Measurements from ENCODE around the gene SHROOM3. TPM values are rescaled to one million over a fixed set of nuclear protein-coding genes. Genes with fewer than 3 reads are reported as not detected.
A peak's percentile ranks its signal among the peaks of the same experiment; 100 is the strongest.

Gene SHROOM3
- total RNA-seq, 2 donors from 2014 or later: 18.1 to 21.8 TPM

DNA sequence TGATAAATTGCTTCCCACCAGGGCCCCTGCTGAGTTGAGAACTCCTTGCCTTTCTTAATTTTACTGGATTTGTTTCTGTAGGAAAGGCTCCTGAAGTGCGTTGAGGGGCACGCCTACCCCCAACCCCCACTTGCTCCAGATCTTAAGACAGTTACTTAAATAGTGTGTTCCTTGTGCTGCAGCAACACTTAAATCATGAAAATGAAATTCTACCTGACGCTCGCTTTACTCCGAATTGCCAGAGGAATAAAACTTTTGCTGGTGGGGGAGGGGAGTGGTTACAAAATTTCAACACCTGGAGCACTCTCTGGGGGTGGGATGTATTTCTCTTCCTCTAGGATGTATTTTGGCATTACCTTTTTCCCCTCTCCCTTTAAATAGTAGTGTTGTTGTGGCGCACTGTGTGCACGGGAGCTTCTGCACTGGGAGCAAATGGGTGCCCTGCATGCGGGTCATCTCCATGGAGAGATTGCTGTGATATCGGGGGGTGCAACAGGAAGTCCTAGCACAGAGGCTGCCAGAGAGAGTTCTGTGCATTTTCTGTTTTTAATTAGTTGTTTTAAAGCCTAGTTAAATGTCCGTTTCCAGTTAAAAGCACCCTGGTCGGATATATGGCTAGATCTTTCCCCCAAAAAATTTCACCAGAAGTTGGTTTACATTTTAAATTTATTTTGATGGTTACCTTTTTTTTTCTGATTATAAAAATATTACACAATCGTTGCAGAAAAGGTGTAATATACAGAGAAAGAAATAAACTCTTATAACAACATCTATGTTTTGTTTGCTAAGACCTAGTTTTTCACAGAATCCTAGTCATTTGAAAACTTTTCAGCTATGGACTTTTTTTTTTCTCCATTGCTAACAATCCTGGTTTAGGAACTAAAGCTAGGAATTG is 255.2 kb downstream of the SHROOM3 start:
- TF ChIP-seq, protein P1, sequence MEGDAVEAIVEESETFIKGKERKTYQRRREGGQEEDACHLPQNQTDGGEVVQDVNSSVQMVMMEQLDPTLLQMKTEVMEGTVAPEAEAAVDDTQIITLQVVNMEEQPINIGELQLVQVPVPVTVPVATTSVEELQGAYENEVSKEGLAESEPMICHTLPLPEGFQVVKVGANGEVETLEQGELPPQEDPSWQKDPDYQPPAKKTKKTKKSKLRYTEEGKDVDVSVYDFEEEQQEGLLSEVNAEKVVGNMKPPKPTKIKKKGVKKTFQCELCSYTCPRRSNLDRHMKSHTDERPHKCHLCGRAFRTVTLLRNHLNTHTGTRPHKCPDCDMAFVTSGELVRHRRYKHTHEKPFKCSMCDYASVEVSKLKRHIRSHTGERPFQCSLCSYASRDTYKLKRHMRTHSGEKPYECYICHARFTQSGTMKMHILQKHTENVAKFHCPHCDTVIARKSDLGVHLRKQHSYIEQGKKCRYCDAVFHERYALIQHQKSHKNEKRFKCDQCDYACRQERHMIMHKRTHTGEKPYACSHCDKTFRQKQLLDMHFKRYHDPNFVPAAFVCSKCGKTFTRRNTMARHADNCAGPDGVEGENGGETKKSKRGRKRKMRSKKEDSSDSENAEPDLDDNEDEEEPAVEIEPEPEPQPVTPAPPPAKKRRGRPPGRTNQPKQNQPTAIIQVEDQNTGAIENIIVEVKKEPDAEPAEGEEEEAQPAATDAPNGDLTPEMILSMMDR (conservative IDR thresholded peaks at IDR 0.05): no peak
- H3K9me3 Mint-ChIP-seq: no peaks in the 10 kb centered on the region
- H3K27me3 Mint-ChIP-seq (ENCODE audit: insufficient read depth): peaks cover 22% of the 10 kb centered on the region
- Histone ChIP-seq H3K36me3 (ENCODE audit: control insufficient read depth, insufficient read depth, low read length) (no peaks in the 10 kb centered on the region), H3K27ac (ENCODE audit: low read depth, low read length) (peak overlapping the region; percentile 72), H3K4me1 (ENCODE audit: control insufficient read depth, insufficient read depth, low read length) (peaks cover 28% of the 10 kb centered on the region), H3K9ac (ENCODE audit: extremely low read depth, low read length, poor library complexity, severe bottlenecking) (peak overlapping the region; percentile 79), H3K27me3 (ENCODE audit: control insufficient read depth, insufficient read depth, low read length, poor library complexity, severe bottlenecking) (peaks cover 8% of the 10 kb centered on the region), H3K4me3 (ENCODE audit: low read length) (peak overlapping the region; percentile 96), H3K9me3 (ENCODE audit: control insufficient read depth, low read length) (no peaks in the 10 kb centered on the region)
- peaks cover 56% of the 10 kb centered on the region for H3K4me1 Mint-ChIP-seq
- peak overlapping the region; percentile 67 for H3K4me3 Mint-ChIP-seq
- peak overlapping the region; percentile 87 for H3K27ac Mint-ChIP-seq
- WGBS, 2 experiments (ENCODE audit: insufficient coverage in 1 of 2, insufficient read length in 1 of 2): 0 to 5% methylated on average over 2 to 11 of the region's 12 CpGs
- no peak for DNase-seq
- no peaks in the 10 kb centered on the region for H3K36me3 Mint-ChIP-seq (ENCODE audit: low read depth)

DNA sequence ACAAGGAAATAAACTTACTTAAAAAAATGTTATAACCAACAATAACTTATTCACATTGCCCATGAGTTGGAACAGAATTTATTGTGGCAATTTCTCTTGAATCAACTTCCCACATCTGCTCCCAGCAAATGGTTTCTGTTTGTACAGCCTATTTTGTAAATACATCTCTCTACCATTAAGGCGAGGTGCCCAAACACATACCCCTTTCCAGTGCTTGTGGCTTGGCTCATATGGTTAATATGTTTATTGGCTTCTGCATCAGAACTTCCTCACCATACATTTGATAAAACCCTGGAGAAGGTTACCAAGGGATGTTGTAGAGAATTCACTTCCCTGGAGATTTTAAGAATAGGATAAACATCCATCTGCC is 255.9 kb downstream of the SHROOM3 start:
- no peak overlapping the region for H3K27ac Mint-ChIP-seq
- WGBS, 2 experiments (ENCODE audit: insufficient coverage in 1 of 2, insufficient read length in 1 of 2): 90% methylated on average over 1 of the region's 1 CpG; no CpG with 5 or more reads in 1 of the 2 experiments
- Histone ChIP-seq H3K9ac (ENCODE audit: extremely low read depth, low read length, poor library complexity, severe bottlenecking) (no peak overlapping the region), H3K4me3 (ENCODE audit: low read length) (peak overlapping the region; percentile 96), H3K9me3 (ENCODE audit: control insufficient read depth, low read length) (no peaks in the 10 kb centered on the region), H3K4me1 (ENCODE audit: control insufficient read depth, insufficient read depth, low read length) (peaks cover 32% of the 10 kb centered on the region), H3K27me3 (ENCODE audit: control insufficient read depth, insufficient read depth, low read length, poor library complexity, severe bottlenecking) (peaks cover 8% of the 10 kb centered on the region), H3K36me3 (ENCODE audit: control insufficient read depth, insufficient read depth, low read length) (no peaks in the 10 kb centered on the region), H3K27ac (ENCODE audit: low read depth, low read length) (no peak overlapping the region)
- TF ChIP-seq, protein P1 (conservative IDR thresholded peaks at IDR 0.05): no peak
- peaks cover 62% of the 10 kb centered on the region for H3K4me1 Mint-ChIP-seq
- no peak for DNase-seq
- no peaks in the 10 kb centered on the region for H3K9me3 Mint-ChIP-seq
- H3K36me3 Mint-ChIP-seq (ENCODE audit: low read depth): no peaks in the 10 kb centered on the region
- peaks cover 16% of the 10 kb centered on the region for H3K27me3 Mint-ChIP-seq (ENCODE audit: insufficient read depth)
- H3K4me3 Mint-ChIP-seq: peak overlapping the region; percentile 67

DNA sequence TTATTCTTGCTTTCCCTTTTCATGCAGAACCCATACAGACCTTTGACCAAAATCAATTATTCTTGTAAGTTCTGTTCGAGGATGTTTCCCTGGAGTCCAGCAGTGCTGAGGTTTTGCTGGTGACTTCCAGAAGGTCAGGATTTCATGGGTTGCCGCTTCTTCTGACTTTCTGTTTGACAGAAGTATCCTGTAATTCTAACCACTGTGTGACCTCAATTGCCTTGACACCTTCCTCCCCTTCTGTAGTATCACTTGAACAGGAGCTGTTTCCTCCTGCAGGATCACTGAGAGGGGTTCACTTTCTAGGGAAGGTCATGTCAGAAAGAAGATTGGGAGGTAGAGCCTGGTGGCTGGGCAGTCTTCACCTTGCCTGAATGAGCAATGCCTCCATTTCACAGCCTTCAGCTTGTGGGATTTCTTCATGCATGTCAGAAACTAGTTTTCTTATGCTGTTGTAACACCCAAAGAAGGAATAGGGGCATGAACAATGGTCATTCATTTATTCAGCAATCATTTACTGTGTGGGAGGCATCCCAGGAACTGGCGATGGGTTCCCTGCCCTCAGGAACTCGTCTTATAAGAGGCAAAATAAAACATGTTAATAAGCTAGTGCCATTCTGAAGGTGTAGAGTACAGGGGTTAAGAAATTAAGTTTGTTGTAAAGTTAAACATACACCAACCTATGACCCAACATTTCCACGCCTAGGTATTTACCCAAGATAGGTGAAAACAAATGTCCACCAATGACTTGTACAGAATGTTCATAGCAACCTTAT is 257.0 kb downstream of the SHROOM3 start:
- Mint-ChIP-seq H3K27ac (no peak overlapping the region), H3K36me3 (ENCODE audit: low read depth) (no peaks in the 10 kb centered on the region), H3K27me3 (ENCODE audit: insufficient read depth) (peaks cover 9% of the 10 kb centered on the region), H3K9me3 (no peaks in the 10 kb centered on the region), H3K4me1 (peaks cover 72% of the 10 kb centered on the region), H3K4me3 (no peak overlapping the region)
- TF ChIP-seq, protein P1 (conservative IDR thresholded peaks at IDR 0.05): no peak
- H3K27ac ChIP-seq (ENCODE audit: low read depth, low read length): no peak overlapping the region
- no peak overlapping the region for H3K9ac ChIP-seq (ENCODE audit: extremely low read depth, low read length, poor library complexity, severe bottlenecking)
- H3K4me3 ChIP-seq (ENCODE audit: low read length): peak overlapping the region; percentile 96
- WGBS, 2 experiments (ENCODE audit: insufficient coverage in 1 of 2, insufficient read length in 1 of 2): 91 to 100% methylated on average over 2 to 5 of the region's 5 CpGs
- no peaks in the 10 kb centered on the region for H3K27me3 ChIP-seq (ENCODE audit: control insufficient read depth, insufficient read depth, low read length, poor library complexity, severe bottlenecking)
- H3K9me3 ChIP-seq (ENCODE audit: control insufficient read depth, low read length): no peaks in the 10 kb centered on the region
- peaks cover 33% of the 10 kb centered on the region for H3K4me1 ChIP-seq (ENCODE audit: control insufficient read depth, insufficient read depth, low read length)
- DNase-seq: no peak
- H3K36me3 ChIP-seq (ENCODE audit: control insufficient read depth, insufficient read depth, low read length): no peaks in the 10 kb centered on the region

Data from endodermal cell (in vitro differentiated cells).